Stimulated activated CD4-positive, alpha-beta T cell treated with anti-CD3 and anti-CD28 coated beads, Interleukin-4, amount 100 ng/mL, for 24 hours (primary cell): Measurements from ENCODE around the gene SLC28A2.
"Not testable (repeated sequence)": the region's sequence is repeated elsewhere in the genome, so short reads cannot be mapped to it uniquely, and the experiment has no call there.

Source experiments
- DNase-seq: peaks from one replicate; pipeline ENCODE4 v3.0.0-alpha.2; 2020

The SLC28A2 gene

GRCh38 chr15:45263854-45264253 is 11.8 kb downstream of the SLC28A2 start:
- no peak for DNase-seq

- DNase-seq = no peak
These were observed 13.5 kb downstream of the SLC28A2 start for GRCh38 chr15:45265506-45265905.

- no peak for DNase-seq
These were observed 16.1 kb downstream of the SLC28A2 start for GRCh38 chr15:45268135-45268534.

GRCh38 chr15:45274636-45275380 is 22.8 kb downstream of the SLC28A2 start:
- DNase-seq = no peak

GRCh38 chr15:45276831-45277230 is 24.8 kb downstream of the SLC28A2 start:
- DNase-seq = no peak

- DNase-seq = peak; percentile 96
These were observed 27.1 kb downstream of the SLC28A2 start for GRCh38 chr15:45279024-45279698.

- DNase-seq = no peak
These were observed 33.4 kb downstream of the SLC28A2 start for GRCh38 chr15:45285413-45285812.

- DNase-seq = no peak
These were observed 35.4 kb downstream of the SLC28A2 start for GRCh38 chr15:45287390-45287956.

GRCh38 chr15:45288947-45289346 is 36.9 kb downstream of the SLC28A2 start:
- DNase-seq = no peak

GRCh38 chr15:45291822-45292582 is 40.0 kb downstream of the SLC28A2 start:
- no peak for DNase-seq

- not testable (repeated sequence) for DNase-seq
These were observed 41.3 kb downstream of the SLC28A2 start for GRCh38 chr15:45293326-45293725.

- DNase-seq = not testable (repeated sequence)
These were observed 46.9 kb downstream of the SLC28A2 start for GRCh38 chr15:45298964-45299378.

- DNase-seq = no peak
These were observed 52.7 kb downstream of the SLC28A2 start for GRCh38 chr15:45304711-45305110.

GRCh38 chr15:45306105-45306504 is 54.1 kb downstream of the SLC28A2 start:
- no peak for DNase-seq

- no peak for DNase-seq
These were observed 55.3 kb downstream of the SLC28A2 start for GRCh38 chr15:45307230-45307924.

- not testable (repeated sequence) for DNase-seq
These were observed 62.1 kb downstream of the SLC28A2 start for GRCh38 chr15:45314117-45314516.

- no peak for DNase-seq
These were observed 62.9 kb downstream of the SLC28A2 start for GRCh38 chr15:45314960-45315359.

- DNase-seq = no peak
These were observed 67.6 kb downstream of the SLC28A2 start for GRCh38 chr15:45319472-45320214.

GRCh38 chr15:45320581-45321205 is 68.7 kb downstream of the SLC28A2 start:
- DNase-seq = no peak

GRCh38 chr15:45326280-45326679 is 74.2 kb downstream of the SLC28A2 start:
- DNase-seq = no peak

- no peak for DNase-seq
These were observed 74.7 kb downstream of the SLC28A2 start for GRCh38 chr15:45326741-45327140.
